HepG2 (cell line): ENCODE results near the gene STMN1. TPM values are rescaled to one million over a fixed set of nuclear protein-coding genes. Genes with fewer than 3 reads are reported as not detected.

Experiments used
- ATF2 ChIP-seq: sonication (generic); formaldehyde crosslinking; IDR thresholded peaks from 2 replicates; pipeline ENCODE4 v1.4.0; 2020; ENCODE audit warnings: missing genetic modification reagents
- CHD4 ChIP-seq: fragments of 200-600 bp; sonication (generic); IDR thresholded peaks from 2 replicates; pipeline ENCODE4 v1.7.0; 2017; ENCODE audit warnings: mild to moderate bottlenecking, low read length, borderline replicate concordance
- FOSL2 ChIP-seq: sonication (generic); formaldehyde crosslinking; IDR thresholded peaks from 2 replicates; pipeline ENCODE4 v1.4.0; 2020; ENCODE audit warnings: missing genetic modification reagents
- FOXA3 ChIP-seq: IDR thresholded peaks from 2 replicates; pipeline ENCODE4 v1.6.1; 2016; ENCODE audit warnings: missing genetic modification reagents, missing compliant biosample characterization
- FOXK2 ChIP-seq: fragments of 450-650 bp; IDR thresholded peaks from 2 replicates; pipeline ENCODE4 v1.6.1; 2016
- FOXP4 ChIP-seq: sonication (generic); formaldehyde crosslinking; IDR thresholded peaks from 2 replicates; pipeline ENCODE4 v1.4.0; 2020; ENCODE audit warnings: missing genetic modification reagents
- POLR2AphosphoS5 ChIP-seq: IDR thresholded peaks from 2 replicates; pipeline ENCODE4 v1.6.1; 2012; ENCODE audit warnings: low read depth, low read length
- SATB2 ChIP-seq: sonication (generic); formaldehyde crosslinking; IDR thresholded peaks from 2 replicates; pipeline ENCODE4 v1.5.0; 2020; ENCODE audit warnings: missing genetic modification reagents
- SOX6 ChIP-seq, 2 experiments: fragments of 450-650 bp in 1 of 2; sonication (generic) in 1 of 2; formaldehyde crosslinking in 1 of 2; IDR thresholded peaks; 2 replicates each; pipeline versions ENCODE4 v1.4.0 to v1.6.1; 2017 to 2020; ENCODE audit warnings: antibody characterized with exemption in 1 of 2, mild to moderate bottlenecking in 1 of 2, missing genetic modification reagents in 1 of 2
- ZNF446 ChIP-seq: sonication (generic); formaldehyde crosslinking; IDR thresholded peaks from 2 replicates; pipeline ENCODE4 v1.5.0; 2020; ENCODE audit warnings: mild to moderate bottlenecking, missing genetic modification reagents
- ZNF512B ChIP-seq: sonication (generic); formaldehyde crosslinking; IDR thresholded peaks from 2 replicates; pipeline ENCODE4 v1.5.1; 2020; ENCODE audit warnings: missing genetic modification reagents, mild to moderate bottlenecking, borderline replicate concordance
- ZNF557 ChIP-seq: sonication (generic); formaldehyde crosslinking; IDR thresholded peaks from 2 replicates; pipeline ENCODE4 v1.4.0; 2020; ENCODE audit warnings: missing genetic modification reagents
- ZNF747 ChIP-seq: sonication (generic); formaldehyde crosslinking; IDR thresholded peaks from 2 replicates; pipeline ENCODE4 v1.8.1; 2023; ENCODE audit warnings: missing genetic modification reagents, mild to moderate bottlenecking, borderline replicate concordance
- polyA plus RNA-seq, 8 experiments: library from polyadenylated mRNA; depleted of rRNA in 3 of 8; stranded (reverse) in 7 of 8; unstranded in 1 of 8; fragments of >200 nt; fragmentation: Illumina TruSeq in 4 of 8; extraction: Trizol in 4 of 8; gene quantifications; 2 replicates each; pipeline versions ENCODE4 v1.2.1 to v1.2.3, GENCODE V29; 2011 to 2016; ENCODE audit warnings: low read depth in 4 of 8, missing spikeins in 1 of 8, mixed read lengths in 1 of 8; ENCODE audit not compliant: insufficient read depth in 1 of 8
- total RNA-seq, 5 experiments: library from RNA; depleted of rRNA; stranded (reverse); fragments of >200 nt; fragmentation: Illumina TruSeq; extraction: Trizol; gene quantifications; 2 replicates each; pipeline ENCODE4 v1.2.3, GENCODE V29; 2016; ENCODE audit warnings: low read depth in 1 of 5

STMN1 gene
- total and polyA plus RNA-seq, 2 of the 13 experiments (the other 11 are each of a cell fraction or from before 2014, with no cell fraction given), result 45.9 to 409 TPM

GRCh38 chr1:25867210-25867991 lies 38.8 kb downstream of the STMN1 start (continued):
- TF ChIP-seq ZNF512B (peak; percentile 70; the same call in 1 of the 2 replicates), SATB2 (CRISPR knock-in tag) (no peak), POLR2AphosphoS5 (0 out of 2 replicates have a peak, but pooled peaks have one; percentile 38), ZNF747 (CRISPR knock-in tag) (no peak), SOX6 (IDR thresholded peaks at IDR 0.05) (no peak), SOX6 (CRISPR knock-in tag; IDR thresholded peaks at IDR 0.05) (peak; percentile 64; the same call in 1 of the 2 replicates), FOSL2 (CRISPR knock-in tag) (no peak), FOXP4 (CRISPR knock-in tag) (0 out of 2 replicates have a peak, but pooled peaks have one; percentile 25), CHD4 (peak; percentile 77; the same call in 1 of the 2 replicates), FOXK2 (no peak), FOXA3 (CRISPR knock-in tag) (0 out of 2 replicates have a peak, but pooled peaks have one; percentile 16), ZNF446 (no peak), ATF2 (0 out of 2 replicates have a peak, but pooled peaks have one; percentile 30), ZNF557 (CRISPR knock-in tag) (no peak)
- TF ChIP-seq, all 625 proteins: peak for 32
